Measurements from ENCODE around the gene PRPF8. TPM values are rescaled to one million over a fixed set of nuclear protein-coding genes. Genes with fewer than 3 reads are reported as not detected.

Gene PRPF8
- polyA plus RNA-seq, 4 donors = 61.1 to 162 (median 75.0) TPM

DNA sequence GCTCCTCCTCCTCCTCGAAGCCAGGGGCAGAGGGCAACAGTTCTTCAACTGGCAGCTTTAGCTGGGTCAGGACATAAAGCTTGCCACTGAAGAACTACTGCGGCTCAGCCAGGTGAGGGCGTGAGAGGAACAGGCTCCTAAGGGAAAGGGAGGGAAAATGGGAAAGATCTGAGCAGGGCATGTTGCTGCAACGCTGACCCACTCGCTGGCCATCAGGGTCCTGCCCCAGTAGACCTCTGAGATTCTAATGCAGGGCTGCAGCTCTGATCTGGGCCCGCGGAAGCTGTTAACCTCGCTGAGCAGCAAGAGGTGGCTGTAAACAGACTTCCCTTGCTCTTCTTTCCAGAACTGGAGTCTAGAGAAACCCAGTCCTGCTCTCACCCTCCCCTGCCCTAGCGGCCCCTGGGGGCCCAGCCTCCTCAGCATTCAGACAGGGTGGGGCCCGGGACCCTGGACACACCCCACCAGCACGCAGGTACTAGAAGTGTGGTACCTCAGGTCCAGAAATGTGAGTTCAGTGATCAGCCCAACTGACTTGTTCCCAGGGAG is 29.3 kb upstream of the PRPF8 start:
- 3 to 23% (median 16%) methylated on average over 11 of the region's 11 CpGs for WGBS, 3 donors
- DNase-seq (peak; percentile 81 to 82), FAIRE-seq (no peak)
- H3K9me3 ChIP-seq (ENCODE audit: control insufficient read depth in 2 of 2, insufficient read depth in 1 of 2, low read depth in 1 of 2, low read length in 1 of 2) = no peaks in the 10 kb centered on the region
- peaks cover 0 to 48% (median 4%) of the 10 kb centered on the region in 3 donors for H3K4me1 ChIP-seq (ENCODE audit: control insufficient read depth in 3 of 3, insufficient read depth in 2 of 3, low read depth in 1 of 3, low read length in 2 of 3)
- peaks cover 0 to 2% (median 0%) of the 10 kb centered on the region in 3 donors for H3K27me3 ChIP-seq (ENCODE audit: control insufficient read depth in 3 of 3, insufficient read depth in 3 of 3, low read length in 3 of 3)
- peak overlapping the region in 2 of 3 donors; percentile 73 to 75 for H3K4me3 ChIP-seq (ENCODE audit: low read depth in 1 of 3, low read length in 3 of 3)
- H3K36me3 ChIP-seq (ENCODE audit: control insufficient read depth in 3 of 3, insufficient read depth in 2 of 3, low read depth in 1 of 3, low read length in 3 of 3) = peaks cover 0 to 27% (median 5%) of the 10 kb centered on the region in 3 donors
- H3K27ac ChIP-seq (ENCODE audit: low read depth in 1 of 3, low read length in 2 of 3) = peak overlapping the region; percentile 87 to 97 (median 92)

DNA sequence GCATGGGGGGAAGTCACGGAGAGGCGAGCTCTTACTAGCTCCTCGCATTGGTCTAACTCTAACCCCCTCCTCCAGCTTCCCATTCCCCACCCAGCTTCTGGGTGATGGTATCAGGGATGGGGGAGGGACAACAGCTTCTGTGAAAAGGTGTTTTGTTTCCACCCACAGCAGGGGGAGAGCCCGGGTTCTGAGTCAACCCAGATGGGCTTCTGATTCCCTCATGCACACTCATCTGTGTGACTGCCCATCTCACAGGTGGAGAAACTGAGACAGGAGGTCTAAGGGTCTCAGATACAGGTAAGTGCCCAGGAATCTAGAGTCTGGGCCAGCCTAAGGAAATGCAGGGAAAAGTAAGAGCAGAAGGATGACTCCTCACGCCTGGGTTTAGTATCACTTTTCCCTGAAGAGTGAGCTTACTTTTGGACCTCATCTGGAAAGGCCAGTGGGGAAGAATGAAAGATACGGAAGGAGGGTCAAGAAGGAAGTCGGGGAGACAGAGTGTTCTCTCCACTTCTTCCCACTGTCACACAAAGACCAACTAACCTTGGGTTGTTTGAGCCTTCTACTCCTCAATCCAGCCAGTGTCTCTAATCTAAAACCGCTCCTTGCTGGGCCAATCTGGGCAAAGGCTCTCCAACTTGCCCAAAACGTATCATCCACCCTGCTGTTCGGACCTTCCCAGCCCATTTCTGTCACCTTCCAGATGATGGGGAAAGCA is 28.7 kb upstream of the PRPF8 start:
- Histone ChIP-seq H3K36me3 (ENCODE audit: control insufficient read depth in 3 of 3, insufficient read depth in 2 of 3, low read depth in 1 of 3, low read length in 3 of 3) (peaks cover 0 to 27% (median 5%) of the 10 kb centered on the region in 3 donors), H3K27me3 (ENCODE audit: control insufficient read depth in 3 of 3, insufficient read depth in 3 of 3, low read length in 3 of 3) (peaks cover 0 to 2% (median 0%) of the 10 kb centered on the region in 3 donors), H3K27ac (ENCODE audit: low read depth in 1 of 3, low read length in 2 of 3) (peak overlapping the region; percentile 87 to 97 (median 92)), H3K4me1 (ENCODE audit: control insufficient read depth in 3 of 3, insufficient read depth in 2 of 3, low read depth in 1 of 3, low read length in 2 of 3) (peaks cover 0 to 48% (median 4%) of the 10 kb centered on the region in 3 donors), H3K9me3 (ENCODE audit: control insufficient read depth in 2 of 2, insufficient read depth in 1 of 2, low read depth in 1 of 2, low read length in 1 of 2) (no peaks in the 10 kb centered on the region), H3K4me3 (ENCODE audit: low read depth in 1 of 3, low read length in 3 of 3) (peak overlapping the region in 1 of 3 donors; percentile 75)
- DNase-seq (no peak), FAIRE-seq (no peak)
- WGBS, 3 donors = 56 to 68% (median 61%) methylated on average over 10 of the region's 10 CpGs

DNA sequence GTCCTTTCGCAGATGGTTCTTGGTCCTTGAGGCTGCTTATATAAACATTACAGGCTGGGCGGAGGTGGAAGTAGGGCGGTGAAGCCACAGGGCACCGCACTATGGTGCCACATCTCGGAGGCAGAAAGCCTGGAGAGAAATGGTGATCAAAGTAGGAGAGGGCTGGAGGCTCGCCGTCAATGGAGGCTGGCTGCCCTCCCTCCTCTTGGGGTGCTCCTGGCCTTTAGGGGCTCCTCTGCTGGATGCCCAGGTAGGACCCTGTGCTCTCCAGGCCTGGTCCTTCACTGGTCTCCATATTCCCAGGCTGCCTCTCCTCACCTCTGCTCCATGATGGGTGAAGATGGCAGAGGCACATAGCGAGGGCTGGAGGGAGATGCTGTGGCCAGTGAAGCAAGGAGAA is 27.6 kb upstream of the PRPF8 start:
- H3K4me1 ChIP-seq (ENCODE audit: control insufficient read depth in 3 of 3, insufficient read depth in 2 of 3, low read depth in 1 of 3, low read length in 2 of 3) = peaks cover 0 to 46% (median 3%) of the 10 kb centered on the region in 3 donors
- H3K36me3 ChIP-seq (ENCODE audit: control insufficient read depth in 3 of 3, insufficient read depth in 2 of 3, low read depth in 1 of 3, low read length in 3 of 3) = peaks cover 0 to 36% (median 9%) of the 10 kb centered on the region in 3 donors
- H3K27me3 ChIP-seq (ENCODE audit: control insufficient read depth in 3 of 3, insufficient read depth in 3 of 3, low read length in 3 of 3) = peaks cover 0 to 2% (median 0%) of the 10 kb centered on the region in 3 donors
- no peak for FAIRE-seq
- no peaks in the 10 kb centered on the region for H3K9me3 ChIP-seq (ENCODE audit: control insufficient read depth in 2 of 2, insufficient read depth in 1 of 2, low read depth in 1 of 2, low read length in 1 of 2)
- H3K4me3 ChIP-seq (ENCODE audit: low read depth in 1 of 3, low read length in 3 of 3) = no peak overlapping the region
- DNase-seq = no peak
- WGBS, 3 donors = 90 to 93% (median 91%) methylated on average over 8 of the region's 8 CpGs
- H3K27ac ChIP-seq (ENCODE audit: low read depth in 1 of 3, low read length in 2 of 3) = peak overlapping the region in 1 of 3 donors; percentile 12

DNA sequence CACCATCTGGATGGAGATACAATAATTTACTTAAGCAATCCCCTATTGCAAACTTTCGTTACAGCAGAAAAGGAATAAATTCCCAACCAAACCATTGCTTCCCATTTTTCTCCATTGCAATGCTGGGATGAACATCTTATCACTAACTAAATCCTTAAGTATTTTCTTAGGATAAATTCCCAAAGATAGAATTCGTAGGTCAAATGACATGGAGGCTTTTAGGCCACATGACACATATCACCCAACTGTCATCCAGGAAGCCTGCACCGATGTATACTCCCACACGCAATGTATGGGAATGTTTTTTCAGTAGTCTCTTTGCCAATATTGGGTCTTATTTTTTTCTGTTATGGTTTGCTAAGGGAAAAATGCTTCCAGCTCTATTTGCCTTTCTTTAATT is 27.1 kb upstream of the PRPF8 start:
- H3K36me3 ChIP-seq (ENCODE audit: control insufficient read depth in 3 of 3, insufficient read depth in 2 of 3, low read depth in 1 of 3, low read length in 3 of 3) = peaks cover 0 to 36% (median 9%) of the 10 kb centered on the region in 3 donors
- peaks cover 0 to 45% (median 3%) of the 10 kb centered on the region in 3 donors for H3K4me1 ChIP-seq (ENCODE audit: control insufficient read depth in 3 of 3, insufficient read depth in 2 of 3, low read depth in 1 of 3, low read length in 2 of 3)
- DNase-seq (no peak), FAIRE-seq (no peak)
- H3K9me3 ChIP-seq (ENCODE audit: control insufficient read depth in 2 of 2, insufficient read depth in 1 of 2, low read depth in 1 of 2, low read length in 1 of 2) = no peaks in the 10 kb centered on the region
- WGBS, 3 donors = 80 to 89% (median 87%) methylated on average over 4 of the region's 4 CpGs
- H3K4me3 ChIP-seq (ENCODE audit: low read depth in 1 of 3, low read length in 3 of 3) = no peak overlapping the region
- H3K27ac ChIP-seq (ENCODE audit: low read depth in 1 of 3, low read length in 2 of 3) = no peak overlapping the region
- H3K27me3 ChIP-seq (ENCODE audit: control insufficient read depth in 3 of 3, insufficient read depth in 3 of 3, low read length in 3 of 3) = peaks cover 0 to 2% (median 0%) of the 10 kb centered on the region in 3 donors

DNA sequence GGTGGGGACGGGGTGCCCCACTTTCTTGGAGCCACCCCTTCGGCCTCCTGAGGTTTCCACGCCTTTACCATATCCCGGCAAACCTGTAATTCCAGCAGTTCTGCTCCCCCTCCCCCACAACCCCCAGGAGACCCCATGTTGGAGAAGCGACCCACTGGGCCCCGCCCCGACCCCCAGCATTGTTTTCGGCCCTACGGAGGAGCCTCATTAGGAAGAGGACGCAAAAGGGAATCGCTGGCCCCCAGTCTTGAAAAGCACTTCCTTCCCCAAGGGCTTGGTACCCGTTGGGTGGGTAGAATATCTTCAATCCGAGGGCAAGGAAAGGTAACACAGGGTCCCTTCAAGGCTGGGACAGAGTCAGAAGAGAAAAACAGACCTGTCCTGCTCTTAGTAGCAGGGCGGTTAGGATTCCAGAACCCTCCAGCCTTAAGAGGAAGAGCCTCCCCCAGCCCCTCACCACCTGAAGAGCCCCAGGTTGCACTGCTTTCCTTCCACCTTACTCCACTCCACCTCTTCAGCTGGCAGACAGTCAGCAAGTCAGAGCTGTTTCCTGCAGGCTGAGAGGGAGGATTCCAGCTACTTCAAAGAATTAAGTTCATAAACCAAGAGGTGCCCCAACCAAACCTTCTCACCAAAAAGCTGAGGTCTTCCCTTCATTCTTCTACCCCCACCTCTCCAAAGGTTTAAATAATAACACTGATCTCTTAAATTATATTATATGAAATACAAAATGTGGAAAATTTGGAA is 26.3 kb upstream of the PRPF8 start:
- Histone ChIP-seq H3K4me1 (ENCODE audit: control insufficient read depth in 3 of 3, insufficient read depth in 2 of 3, low read depth in 1 of 3, low read length in 2 of 3) (peaks cover 0 to 44% (median 3%) of the 10 kb centered on the region in 3 donors), H3K9me3 (ENCODE audit: control insufficient read depth in 2 of 2, insufficient read depth in 1 of 2, low read depth in 1 of 2, low read length in 1 of 2) (no peaks in the 10 kb centered on the region), H3K4me3 (ENCODE audit: low read depth in 1 of 3, low read length in 3 of 3) (peak overlapping the region in 2 of 3 donors; percentile 53 to 90), H3K27me3 (ENCODE audit: control insufficient read depth in 3 of 3, insufficient read depth in 3 of 3, low read length in 3 of 3) (peaks cover 0 to 2% (median 0%) of the 10 kb centered on the region in 3 donors), H3K27ac (ENCODE audit: low read depth in 1 of 3, low read length in 2 of 3) (peak overlapping the region; percentile 73 to 96 (median 92)), H3K36me3 (ENCODE audit: control insufficient read depth in 3 of 3, insufficient read depth in 2 of 3, low read depth in 1 of 3, low read length in 3 of 3) (peaks cover 0 to 36% (median 9%) of the 10 kb centered on the region in 3 donors)
- peak; percentile 41 to 43 for DNase-seq
- 14 to 31% (median 27%) methylated on average over 14 of the region's 14 CpGs for WGBS, 3 donors
- no peak for FAIRE-seq

DNA sequence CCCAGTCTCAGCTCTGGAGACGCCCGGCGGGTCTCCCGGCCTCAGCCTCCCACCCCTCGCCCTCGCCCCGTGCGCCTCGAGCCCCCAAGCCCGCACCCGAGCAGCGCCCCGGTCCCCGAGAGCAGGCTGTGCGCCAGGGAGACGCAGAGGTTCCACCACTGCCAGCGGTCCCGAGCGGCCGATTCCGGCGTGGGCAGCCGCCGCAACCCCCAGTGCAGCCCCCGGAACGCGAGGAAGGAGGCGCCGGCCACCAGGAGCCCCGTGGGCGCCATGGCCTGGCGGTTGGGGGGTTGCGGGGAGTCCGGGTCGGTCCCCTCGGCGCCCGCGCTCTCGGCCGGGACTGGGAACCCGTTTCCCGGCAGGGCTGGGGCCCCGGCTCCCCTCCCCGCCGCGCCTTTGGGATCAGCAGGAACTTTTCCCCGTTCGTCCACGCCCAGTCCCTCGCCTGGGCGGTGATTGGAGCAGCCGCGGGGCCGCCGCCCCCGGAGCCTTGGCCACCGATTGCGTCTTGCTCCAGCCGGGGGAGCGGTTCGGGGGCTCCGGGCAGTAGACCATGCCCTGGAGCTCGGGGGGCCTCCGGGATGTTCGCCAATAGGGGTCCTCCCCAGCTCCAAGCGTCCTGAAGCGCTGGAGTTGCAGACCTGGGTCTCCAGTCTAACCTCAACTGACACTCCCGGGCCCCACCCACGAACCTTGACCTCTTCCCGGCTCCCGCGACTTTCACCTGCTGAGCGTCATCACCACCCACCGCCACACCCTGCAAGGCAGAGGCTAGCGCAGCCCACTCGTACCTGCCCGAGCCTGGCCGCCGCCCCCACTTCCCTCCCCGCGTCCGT is 25.5 kb upstream of the PRPF8 start, which contains the start of gene TLCD2:
Gene TLCD2, minus strand, starts transcription at position 407 of the 836 bp plus-strand sequence. Its CDS starts 135 bp downstream, at position 272.
- H3K9me3 ChIP-seq (ENCODE audit: control insufficient read depth in 2 of 2, insufficient read depth in 1 of 2, low read depth in 1 of 2, low read length in 1 of 2) = no peaks in the 10 kb centered on the region
- H3K36me3 ChIP-seq (ENCODE audit: control insufficient read depth in 3 of 3, insufficient read depth in 2 of 3, low read depth in 1 of 3, low read length in 3 of 3) = peaks cover 0 to 36% (median 9%) of the 10 kb centered on the region in 3 donors
- H3K4me3 ChIP-seq (ENCODE audit: low read depth in 1 of 3, low read length in 3 of 3) = peak within 1 kb of the TSS; percentile 53 to 90 (median 59)
- H3K4me1 ChIP-seq (ENCODE audit: control insufficient read depth in 3 of 3, insufficient read depth in 2 of 3, low read depth in 1 of 3, low read length in 2 of 3) = peaks cover 0 to 40% (median 3%) of the 10 kb centered on the region in 3 donors
- 0 to 1% (median 1%) methylated on average over 53 to 83 of the region's 83 CpGs for WGBS, 3 donors
- FAIRE-seq (no peak), DNase-seq (peak; percentile 95 to 96)
- H3K27me3 ChIP-seq (ENCODE audit: control insufficient read depth in 3 of 3, insufficient read depth in 3 of 3, low read length in 3 of 3) = peaks cover 0 to 2% (median 0%) of the 10 kb centered on the region in 3 donors
- H3K27ac ChIP-seq (ENCODE audit: low read depth in 1 of 3, low read length in 2 of 3) = peak within 1 kb of the TSS; percentile 73 to 96 (median 92)

DNA sequence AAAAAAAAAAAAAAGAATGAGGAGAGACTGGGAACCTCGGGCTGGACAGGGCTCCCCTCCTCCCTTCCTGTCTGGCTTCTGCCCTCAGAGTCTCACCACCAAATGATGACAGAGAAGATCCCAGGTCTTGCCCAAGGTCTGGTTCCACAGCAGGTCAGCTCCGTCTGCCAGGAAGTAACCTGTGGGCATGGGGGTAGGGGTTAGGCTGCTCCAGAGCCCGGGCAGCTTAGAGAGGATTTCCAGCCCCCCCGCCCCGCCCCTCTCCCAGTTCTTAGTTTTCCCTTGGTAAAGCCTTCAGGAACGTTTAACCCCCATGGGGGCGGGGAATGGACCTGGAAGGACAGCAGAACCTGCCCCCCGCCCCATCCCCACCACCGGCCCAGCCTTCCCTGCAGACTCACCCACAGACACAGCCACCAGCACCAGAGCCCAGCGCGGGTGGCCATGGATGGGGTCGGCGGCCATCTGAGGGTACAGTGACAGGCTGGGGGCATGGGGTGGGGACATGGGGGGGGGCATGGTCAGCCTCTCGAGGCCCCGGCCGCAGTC is 24.8 kb upstream of the PRPF8 start:
- Histone ChIP-seq H3K4me1 (ENCODE audit: control insufficient read depth in 3 of 3, insufficient read depth in 2 of 3, low read depth in 1 of 3, low read length in 2 of 3) (peaks cover 0 to 35% (median 3%) of the 10 kb centered on the region in 3 donors), H3K27ac (ENCODE audit: low read depth in 1 of 3, low read length in 2 of 3) (peak overlapping the region in 1 of 3 donors; percentile 96), H3K4me3 (ENCODE audit: low read depth in 1 of 3, low read length in 3 of 3) (peak overlapping the region; percentile 53 to 90 (median 59)), H3K27me3 (ENCODE audit: control insufficient read depth in 3 of 3, insufficient read depth in 3 of 3, low read length in 3 of 3) (peaks cover 0 to 2% (median 0%) of the 10 kb centered on the region in 3 donors), H3K9me3 (ENCODE audit: control insufficient read depth in 2 of 2, insufficient read depth in 1 of 2, low read depth in 1 of 2, low read length in 1 of 2) (no peaks in the 10 kb centered on the region), H3K36me3 (ENCODE audit: control insufficient read depth in 3 of 3, insufficient read depth in 2 of 3, low read depth in 1 of 3, low read length in 3 of 3) (peaks cover 0 to 36% (median 9%) of the 10 kb centered on the region in 3 donors)
- 1 to 7% (median 5%) methylated on average over 10 to 16 of the region's 16 CpGs for WGBS, 3 donors
- FAIRE-seq (no peak), DNase-seq (peak; percentile 40 to 53)

All from small intestine (tissue), 7 donors.